ENCODE results near the gene NID1.

Gene NID1

GRCh38 chr1:235984041-235984825 is 80.7 kb downstream of the NID1 start:
- H3K4me2 ChIP-seq (ENCODE audit: low read length): no peak overlapping the region
- H3K79me2 ChIP-seq: no peaks in the 10 kb centered on the region
- TF ChIP-seq CTCF (IDR thresholded peaks at IDR 0.05): no peak
- H3K27me3 ChIP-seq (ENCODE audit: control insufficient read depth, insufficient read depth, low read length): no peaks in the 10 kb centered on the region
- H2AFZ ChIP-seq: no peak overlapping the region
- H3K27ac ChIP-seq: peak overlapping the region; percentile 64
- no peak overlapping the region for H3K9ac ChIP-seq
- H3K36me3 ChIP-seq (ENCODE audit: control insufficient read depth, insufficient read depth, low read length): no peaks in the 10 kb centered on the region
- no peak overlapping the region for H3K4me3 ChIP-seq (ENCODE audit: low read depth, low read length)
- no peaks in the 10 kb centered on the region for H3K4me1 ChIP-seq
- H3K9me3 ChIP-seq (ENCODE audit: control insufficient read depth, low read length): no peaks in the 10 kb centered on the region

- no peaks in the 10 kb centered on the region for H3K9me3 ChIP-seq (ENCODE audit: control insufficient read depth, low read length)
- H3K27me3 ChIP-seq (ENCODE audit: control insufficient read depth, insufficient read depth, low read length): no peaks in the 10 kb centered on the region
- no peaks in the 10 kb centered on the region for H3K4me1 ChIP-seq
- TF ChIP-seq CTCF (IDR thresholded peaks at IDR 0.05): no peak
- no peak overlapping the region for H3K4me2 ChIP-seq (ENCODE audit: low read length)
- no peak overlapping the region for H3K9ac ChIP-seq
- no peak overlapping the region for H3K27ac ChIP-seq
- no peaks in the 10 kb centered on the region for H3K36me3 ChIP-seq (ENCODE audit: control insufficient read depth, insufficient read depth, low read length)
- no peak overlapping the region for H3K4me3 ChIP-seq (ENCODE audit: low read depth, low read length)
- no peaks in the 10 kb centered on the region for H3K79me2 ChIP-seq
- H2AFZ ChIP-seq: no peak overlapping the region
These were observed 83.9 kb downstream of the NID1 start for GRCh38 chr1:235980976-235981375.

GRCh38 chr1:235979716-235980333 is 85.1 kb downstream of the NID1 start:
- Histone ChIP-seq H3K9me3 (ENCODE audit: control insufficient read depth, low read length) (no peaks in the 10 kb centered on the region), H3K79me2 (no peaks in the 10 kb centered on the region), H3K27me3 (ENCODE audit: control insufficient read depth, insufficient read depth, low read length) (peaks cover 3% of the 10 kb centered on the region), H3K4me1 (no peaks in the 10 kb centered on the region), H3K36me3 (ENCODE audit: control insufficient read depth, insufficient read depth, low read length) (no peaks in the 10 kb centered on the region), H3K27ac (no peak overlapping the region), H3K4me2 (ENCODE audit: low read length) (no peak overlapping the region), H3K9ac (no peak overlapping the region), H3K4me3 (ENCODE audit: low read depth, low read length) (no peak overlapping the region), H2AFZ (no peak overlapping the region)
- no peak for TF ChIP-seq CTCF (IDR thresholded peaks at IDR 0.05)

- Histone ChIP-seq H3K36me3 (ENCODE audit: control insufficient read depth, insufficient read depth, low read length) (no peaks in the 10 kb centered on the region), H3K4me1 (no peaks in the 10 kb centered on the region), H3K27ac (no peak overlapping the region), H3K27me3 (ENCODE audit: control insufficient read depth, insufficient read depth, low read length) (peaks cover 3% of the 10 kb centered on the region), H3K9me3 (ENCODE audit: control insufficient read depth, low read length) (no peaks in the 10 kb centered on the region), H3K9ac (no peak overlapping the region), H3K4me3 (ENCODE audit: low read depth, low read length) (no peak overlapping the region), H3K79me2 (no peaks in the 10 kb centered on the region), H3K4me2 (ENCODE audit: low read length) (no peak overlapping the region), H2AFZ (no peak overlapping the region)
- TF ChIP-seq CTCF (IDR thresholded peaks at IDR 0.05): no peak
These were observed 85.7 kb downstream of the NID1 start for GRCh38 chr1:235979176-235979575.

Measured in parathyroid adenoma (tissue), 2 donors.